Ishikawa (cell line): Measurements from ENCODE around the gene ADGRL2.

ENCODE experiments used
- CREB1 ChIP-seq: IDR thresholded peaks from 2 replicates; pipeline ENCODE4 v1.6.1; 2012; ENCODE audit warnings: low read depth
- EGR1 ChIP-seq: IDR thresholded peaks from 2 replicates; pipeline ENCODE4 v1.6.1; 2012
- EP300 ChIP-seq: IDR thresholded peaks from 2 replicates; pipeline ENCODE4 v1.6.1; 2012; ENCODE audit warnings: borderline replicate concordance
- FOXM1 ChIP-seq: IDR thresholded peaks from 2 replicates; pipeline ENCODE4 v1.6.1; 2012; ENCODE audit warnings: low read depth, borderline replicate concordance
- NFIC ChIP-seq: IDR thresholded peaks from 2 replicates; pipeline ENCODE4 v1.6.1; 2012
- RAD21 ChIP-seq: IDR thresholded peaks from 2 replicates; pipeline ENCODE4 v1.6.1; 2012; ENCODE audit warnings: low read depth
- TAF1 ChIP-seq: IDR thresholded peaks from 2 replicates; pipeline ENCODE4 v1.6.1; 2012; ENCODE audit warnings: low read depth, mild to moderate bottlenecking
- TCF12 ChIP-seq: IDR thresholded peaks from 2 replicates; pipeline ENCODE4 v1.6.1; 2012; ENCODE audit warnings: low read depth
- TEAD4 ChIP-seq: IDR thresholded peaks from 2 replicates; pipeline ENCODE4 v1.6.1; 2012
- YY1 ChIP-seq: IDR thresholded peaks from 2 replicates; pipeline ENCODE4 v1.6.1; 2012; ENCODE audit warnings: low read depth
- TF ChIP-seq, protein P1 (sequence below): IDR thresholded peaks from 2 replicates; pipeline ENCODE4 v1.6.1; 2012
- TF ChIP-seq, protein P2 (sequence below): IDR thresholded peaks from 2 replicates; pipeline ENCODE4 v1.6.1; 2012
- TF ChIP-seq, protein P3 (sequence below): IDR thresholded peaks from 2 replicates; pipeline ENCODE4 v1.6.1; 2012; ENCODE audit warnings: low read depth, mild to moderate bottlenecking

DNA sequence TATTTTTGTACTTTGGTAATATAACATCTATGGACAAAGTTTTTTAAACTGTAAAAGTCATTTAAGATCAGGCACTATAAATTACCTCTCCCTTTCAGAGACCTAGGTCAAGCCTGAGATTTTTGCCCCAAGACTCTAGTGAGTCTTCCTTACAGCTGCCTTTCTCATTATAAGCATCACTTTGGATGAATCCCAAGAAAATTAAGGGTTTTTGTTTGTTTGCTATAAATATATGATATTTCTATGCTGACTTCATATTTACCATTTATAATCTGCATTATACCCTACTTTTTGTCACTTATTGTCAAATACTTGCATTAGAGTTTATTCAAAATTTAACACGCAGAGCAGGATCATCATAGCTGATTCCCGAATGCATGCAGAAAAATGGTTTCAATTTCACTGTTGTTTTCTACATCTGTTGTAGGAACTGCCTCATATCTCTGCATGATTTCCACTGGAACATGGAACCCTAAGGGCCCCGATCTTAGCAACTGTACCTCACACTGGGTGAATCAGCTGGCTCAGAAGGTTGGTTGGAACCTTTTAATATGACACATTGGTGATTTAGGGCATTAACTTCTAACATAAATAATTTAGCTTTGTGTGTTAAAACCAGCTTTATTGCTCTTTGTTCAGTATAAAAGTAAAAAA, 150.0 kb downstream of the ADGRL2 start:
- no peak for TF ChIP-seq EP300
- TF ChIP-seq, protein P1, sequence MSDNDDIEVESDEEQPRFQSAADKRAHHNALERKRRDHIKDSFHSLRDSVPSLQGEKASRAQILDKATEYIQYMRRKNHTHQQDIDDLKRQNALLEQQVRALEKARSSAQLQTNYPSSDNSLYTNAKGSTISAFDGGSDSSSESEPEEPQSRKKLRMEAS, result no peak
- TF ChIP-seq YY1, result no peak
- no peak for TF ChIP-seq NFIC
- no peak for TF ChIP-seq CREB1
- TF ChIP-seq FOXM1, result no peak
- TF ChIP-seq RAD21, result no peak
- TF ChIP-seq TAF1, result no peak
- TF ChIP-seq, protein P2, sequence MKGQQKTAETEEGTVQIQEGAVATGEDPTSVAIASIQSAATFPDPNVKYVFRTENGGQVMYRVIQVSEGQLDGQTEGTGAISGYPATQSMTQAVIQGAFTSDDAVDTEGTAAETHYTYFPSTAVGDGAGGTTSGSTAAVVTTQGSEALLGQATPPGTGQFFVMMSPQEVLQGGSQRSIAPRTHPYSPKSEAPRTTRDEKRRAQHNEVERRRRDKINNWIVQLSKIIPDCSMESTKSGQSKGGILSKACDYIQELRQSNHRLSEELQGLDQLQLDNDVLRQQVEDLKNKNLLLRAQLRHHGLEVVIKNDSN, result no peak
- TF ChIP-seq, protein P3, sequence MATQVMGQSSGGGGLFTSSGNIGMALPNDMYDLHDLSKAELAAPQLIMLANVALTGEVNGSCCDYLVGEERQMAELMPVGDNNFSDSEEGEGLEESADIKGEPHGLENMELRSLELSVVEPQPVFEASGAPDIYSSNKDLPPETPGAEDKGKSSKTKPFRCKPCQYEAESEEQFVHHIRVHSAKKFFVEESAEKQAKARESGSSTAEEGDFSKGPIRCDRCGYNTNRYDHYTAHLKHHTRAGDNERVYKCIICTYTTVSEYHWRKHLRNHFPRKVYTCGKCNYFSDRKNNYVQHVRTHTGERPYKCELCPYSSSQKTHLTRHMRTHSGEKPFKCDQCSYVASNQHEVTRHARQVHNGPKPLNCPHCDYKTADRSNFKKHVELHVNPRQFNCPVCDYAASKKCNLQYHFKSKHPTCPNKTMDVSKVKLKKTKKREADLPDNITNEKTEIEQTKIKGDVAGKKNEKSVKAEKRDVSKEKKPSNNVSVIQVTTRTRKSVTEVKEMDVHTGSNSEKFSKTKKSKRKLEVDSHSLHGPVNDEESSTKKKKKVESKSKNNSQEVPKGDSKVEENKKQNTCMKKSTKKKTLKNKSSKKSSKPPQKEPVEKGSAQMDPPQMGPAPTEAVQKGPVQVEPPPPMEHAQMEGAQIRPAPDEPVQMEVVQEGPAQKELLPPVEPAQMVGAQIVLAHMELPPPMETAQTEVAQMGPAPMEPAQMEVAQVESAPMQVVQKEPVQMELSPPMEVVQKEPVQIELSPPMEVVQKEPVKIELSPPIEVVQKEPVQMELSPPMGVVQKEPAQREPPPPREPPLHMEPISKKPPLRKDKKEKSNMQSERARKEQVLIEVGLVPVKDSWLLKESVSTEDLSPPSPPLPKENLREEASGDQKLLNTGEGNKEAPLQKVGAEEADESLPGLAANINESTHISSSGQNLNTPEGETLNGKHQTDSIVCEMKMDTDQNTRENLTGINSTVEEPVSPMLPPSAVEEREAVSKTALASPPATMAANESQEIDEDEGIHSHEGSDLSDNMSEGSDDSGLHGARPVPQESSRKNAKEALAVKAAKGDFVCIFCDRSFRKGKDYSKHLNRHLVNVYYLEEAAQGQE, result no peak
- TF ChIP-seq TCF12, result no peak
- no peak for TF ChIP-seq TEAD4
- TF ChIP-seq EGR1, result no peak
